ENCODE results near the gene OTULIN. TPM values are rescaled to one million over a fixed set of nuclear protein-coding genes. Genes with fewer than 3 reads are reported as not detected.

Gene OTULIN
- total RNA-seq, 4 donors from 2014 or later = 44.8 to 155 (median 62.5) TPM

DNA sequence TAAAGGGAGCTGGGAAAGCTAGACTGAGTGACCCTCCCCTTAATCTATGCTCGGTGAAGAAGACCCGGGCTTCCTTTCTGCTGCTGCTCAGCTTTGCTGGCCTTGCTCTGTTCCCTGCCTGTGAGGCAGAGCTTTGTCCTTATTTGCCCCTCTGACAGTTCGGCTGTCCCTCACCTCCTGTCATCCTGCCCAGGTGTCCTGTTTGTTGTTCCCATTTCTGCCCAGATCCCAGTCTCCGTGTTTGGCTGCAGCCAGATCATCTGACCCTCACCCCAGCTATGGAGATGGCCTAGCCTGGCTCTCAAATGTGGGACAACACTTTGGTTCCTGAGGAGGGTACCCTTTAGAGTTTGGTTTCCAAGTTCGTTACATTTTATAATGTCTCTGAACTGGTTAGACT, 20.2 kb downstream of the OTULIN start:
- H3K27me3 ChIP-seq = no peaks in the 10 kb centered on the region
- TF ChIP-seq CTCF (IDR thresholded peaks at IDR 0.05) = no peak
- DNase-seq (ENCODE audit: low spot score in 2 of 2) = no peak
- H3K27ac ChIP-seq = peak overlapping the region; percentile 79
- no peaks in the 10 kb centered on the region for H3K9me3 ChIP-seq
- peaks cover 32% of the 10 kb centered on the region for H3K4me1 ChIP-seq
- H3K36me3 ChIP-seq = peaks cover 59% of the 10 kb centered on the region
- no peak overlapping the region for H3K4me3 ChIP-seq
- WGBS = 77% methylated on average over 5 of the region's 5 CpGs

- peak overlapping the region; percentile 28 for H3K27ac ChIP-seq
- DNase-seq (ENCODE audit: low spot score in 2 of 2) = no peak
- TF ChIP-seq POLR2AphosphoS5 (IDR thresholded peaks at IDR 0.05) (no peak), CTCF (IDR thresholded peaks at IDR 0.05) (peak; percentile 53 to 66)
Observed at GRCh38 chr5:14685757-14686156, 21.2 kb downstream of the OTULIN start.

GRCh38 chr5:14686517-14686916, 22.0 kb downstream of the OTULIN start:
- H3K4me1 ChIP-seq = peaks cover 32% of the 10 kb centered on the region
- no peak for TF ChIP-seq POLR2AphosphoS5 (IDR thresholded peaks at IDR 0.05)
- TF ChIP-seq EP300 (IDR thresholded peaks at IDR 0.05) = no peak
- no peak for TF ChIP-seq CTCF (IDR thresholded peaks at IDR 0.05)
- no peaks in the 10 kb centered on the region for H3K27me3 ChIP-seq
- DNase-seq (ENCODE audit: low spot score in 2 of 2) = no peak
- H3K27ac ChIP-seq = peak overlapping the region; percentile 1
- peaks cover 60% of the 10 kb centered on the region for H3K36me3 ChIP-seq
- no peak overlapping the region for H3K4me3 ChIP-seq
- no peaks in the 10 kb centered on the region for H3K9me3 ChIP-seq

More at GRCh38 chr5:14685757-14686156, 21.2 kb downstream of the OTULIN start:
- H3K4me3 ChIP-seq = no peak overlapping the region
- H3K9me3 ChIP-seq = no peaks in the 10 kb centered on the region
- H3K27me3 ChIP-seq = no peaks in the 10 kb centered on the region
- WGBS = 29% methylated on average over 6 of the region's 6 CpGs
- H3K4me1 ChIP-seq = peaks cover 32% of the 10 kb centered on the region
- peaks cover 59% of the 10 kb centered on the region for H3K36me3 ChIP-seq

DNA sequence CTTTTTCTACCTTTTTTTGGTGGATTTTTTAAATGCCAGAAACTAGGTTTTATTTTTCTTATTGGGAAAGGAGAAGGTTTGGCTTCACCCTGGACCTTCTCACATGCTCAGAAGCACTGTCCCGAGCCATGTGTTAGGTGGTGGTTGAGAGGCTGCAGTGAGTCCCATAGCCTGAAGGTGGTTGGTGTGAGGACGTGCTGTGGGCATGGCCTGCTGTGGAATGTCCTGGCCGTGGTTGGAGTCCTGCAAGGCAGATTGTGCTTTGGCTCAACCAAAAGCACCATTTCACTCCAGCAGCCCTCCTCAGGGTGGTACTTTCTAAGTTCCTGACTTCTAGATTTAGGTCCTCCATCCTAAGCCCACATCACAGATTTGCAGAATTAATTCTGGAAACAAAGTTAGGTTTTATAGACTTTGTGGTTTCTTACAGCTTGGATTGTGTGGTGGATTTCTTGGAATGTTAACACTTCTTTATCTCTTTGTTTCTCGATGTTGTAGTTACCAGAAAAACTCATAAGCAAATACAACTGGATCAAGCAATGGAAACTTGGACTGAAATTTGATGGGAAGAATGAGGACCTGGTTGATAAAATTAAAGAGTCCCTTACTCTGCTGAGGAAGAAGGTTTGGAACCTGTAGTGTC, 22.6 kb downstream of the OTULIN start:
- Histone ChIP-seq H3K9me3 (no peaks in the 10 kb centered on the region), H3K27me3 (no peaks in the 10 kb centered on the region), H3K4me3 (no peak overlapping the region), H3K27ac (peak overlapping the region; percentile 1), H3K36me3 (peaks cover 60% of the 10 kb centered on the region), H3K4me1 (peaks cover 32% of the 10 kb centered on the region)
- WGBS = 33% methylated on average over 4 of the region's 4 CpGs
- no peak for TF ChIP-seq CTCF (IDR thresholded peaks at IDR 0.05)
- no peak for TF ChIP-seq POLR2A (IDR thresholded peaks at IDR 0.05)
- no peak for TF ChIP-seq EP300 (IDR thresholded peaks at IDR 0.05)
- no peak for TF ChIP-seq POLR2AphosphoS5 (IDR thresholded peaks at IDR 0.05)
- DNase-seq (ENCODE audit: low spot score in 2 of 2) = no peak

DNA sequence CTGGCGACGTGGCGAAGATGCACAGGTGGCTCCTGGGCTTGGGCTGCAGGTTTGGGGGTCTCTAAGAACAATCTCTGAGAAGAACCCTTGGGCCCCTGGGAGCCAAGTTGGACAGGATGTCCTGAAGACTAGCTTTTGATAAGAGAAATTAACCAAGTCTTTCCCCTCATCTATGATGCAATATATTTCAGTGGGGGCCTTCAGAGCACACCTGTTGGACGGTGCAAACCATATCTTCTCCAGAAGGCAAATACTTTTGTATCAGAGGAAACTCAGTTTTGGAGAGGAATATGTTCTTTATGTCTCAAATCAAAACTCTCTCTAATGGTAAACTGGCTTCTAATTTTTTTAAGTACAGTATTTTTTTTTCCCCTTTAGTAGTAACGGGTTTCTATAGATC, 28.6 kb downstream of the OTULIN start:
- no peak for TF ChIP-seq EP300 (IDR thresholded peaks at IDR 0.05)
- no peak for TF ChIP-seq POLR2A (IDR thresholded peaks at IDR 0.05)
- no peak for TF ChIP-seq CTCF (IDR thresholded peaks at IDR 0.05)
- TF ChIP-seq POLR2AphosphoS5 (IDR thresholded peaks at IDR 0.05) = no peak
- peaks cover 78% of the 10 kb centered on the region for H3K36me3 ChIP-seq
- WGBS = over 99% methylated on average over 5 of the region's 5 CpGs
- H3K9me3 ChIP-seq = no peaks in the 10 kb centered on the region
- DNase-seq (ENCODE audit: low spot score in 2 of 2) = no peak
- H3K27me3 ChIP-seq = no peaks in the 10 kb centered on the region
- no peak overlapping the region for H3K4me3 ChIP-seq
- peaks cover 7% of the 10 kb centered on the region for H3K4me1 ChIP-seq
- no peak overlapping the region for H3K27ac ChIP-seq
